Inferior parietal cortex (tissue), 1 donor: Measurements from ENCODE around the gene KAT5.
"Not testable (repeated sequence)": the region's sequence is repeated elsewhere in the genome, so short reads cannot be mapped to it uniquely, and the experiment has no call there.

Experiments
- DNase-seq: peaks from one replicate; pipeline ENCODE4 v3.0.0-alpha.2; 2016; ENCODE audit errors: extremely low spot score

KAT5 gene

DNA sequence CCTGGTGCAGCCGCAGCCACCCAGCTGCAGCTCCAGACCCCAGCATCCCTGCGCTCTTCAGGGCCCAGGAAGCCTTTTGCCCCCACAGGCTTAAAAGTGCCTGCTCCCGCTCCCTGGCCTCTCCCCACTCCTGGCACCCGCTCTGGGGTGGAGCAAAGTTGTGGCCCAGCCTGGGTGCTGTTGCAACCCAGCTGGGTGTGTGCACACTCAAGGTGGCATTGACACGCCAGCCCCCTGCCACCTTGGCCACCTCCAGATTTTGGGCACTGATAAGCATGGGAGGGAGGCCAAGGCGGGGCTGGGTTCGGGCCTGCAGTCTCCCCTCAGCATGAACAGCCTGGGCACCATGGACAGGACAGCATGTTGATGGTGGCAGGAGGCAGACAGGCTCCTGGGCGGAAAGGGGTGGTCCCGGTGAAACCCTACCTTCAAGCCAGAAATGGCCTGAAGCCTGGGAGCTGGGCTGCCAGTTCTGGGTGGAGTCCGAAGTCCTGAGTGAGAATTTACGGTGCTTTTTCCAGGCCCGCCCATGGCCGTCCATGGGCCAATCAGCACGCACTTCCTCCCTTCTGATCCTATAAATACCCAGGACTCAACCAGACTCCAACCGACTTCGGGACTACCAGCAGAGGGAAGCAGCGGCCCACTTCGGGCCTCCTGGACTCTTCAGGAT lies 32.1 kb downstream of the KAT5 start:
- no peak for DNase-seq

DNA sequence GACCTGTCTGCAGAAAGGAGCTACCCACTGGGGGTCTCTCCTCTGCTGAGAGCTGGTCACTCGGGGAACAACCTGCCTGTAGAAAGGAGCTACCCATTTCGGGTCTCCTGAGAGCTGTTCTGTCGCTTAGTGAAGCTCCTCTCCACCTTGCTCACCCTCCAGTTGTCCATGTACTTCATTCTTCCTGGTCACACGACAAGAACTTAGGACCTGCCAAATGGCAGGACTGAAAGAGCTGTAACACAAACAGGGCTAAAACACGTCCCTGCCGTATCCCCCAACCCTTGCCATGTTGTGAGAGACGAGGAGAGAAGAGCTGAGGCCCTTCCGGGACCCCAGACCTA lies 32.6 kb downstream of the KAT5 start:
- no peak for DNase-seq

DNA sequence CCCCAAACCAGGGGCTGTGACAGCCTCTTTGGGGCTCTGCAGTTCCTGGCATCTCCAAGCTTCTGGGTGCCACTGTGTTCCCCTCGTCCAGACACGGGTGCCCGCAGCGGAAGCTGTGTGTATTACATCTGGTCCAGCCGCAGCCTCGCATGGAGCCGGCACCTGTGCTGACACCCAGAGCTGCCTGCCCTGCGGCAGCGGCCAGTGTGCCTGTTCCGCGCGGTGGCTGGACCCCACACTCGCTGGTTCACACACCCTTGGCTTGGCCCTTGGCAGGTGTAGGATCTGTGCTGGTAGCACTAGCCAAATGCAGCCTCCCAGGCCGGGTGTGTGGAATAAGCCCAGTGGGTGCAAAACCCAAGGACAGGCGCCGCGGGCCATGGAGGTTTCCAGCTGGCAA lies 33.0 kb downstream of the KAT5 start:
- DNase-seq = no peak

DNA sequence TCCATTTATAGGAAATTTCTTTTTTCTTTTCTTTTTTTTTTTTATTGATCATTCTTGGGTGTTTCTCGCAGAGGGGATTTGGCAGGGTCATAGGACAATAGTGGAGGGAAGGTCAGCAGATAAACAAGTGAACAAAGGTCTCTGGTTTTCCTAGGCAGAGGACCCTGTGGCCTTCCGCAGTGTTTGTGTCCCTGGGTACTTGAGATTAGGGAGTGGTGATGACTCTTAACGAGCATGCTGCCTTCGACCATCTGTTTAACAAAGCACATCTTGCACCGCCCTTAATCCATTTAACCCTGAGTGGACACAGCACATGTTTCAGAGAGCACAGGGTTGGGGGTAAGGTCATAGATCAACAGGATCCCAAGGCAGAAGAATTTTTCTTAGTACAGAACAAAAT lies 50.1 kb downstream of the KAT5 start:
- DNase-seq = not testable (repeated sequence)

DNA sequence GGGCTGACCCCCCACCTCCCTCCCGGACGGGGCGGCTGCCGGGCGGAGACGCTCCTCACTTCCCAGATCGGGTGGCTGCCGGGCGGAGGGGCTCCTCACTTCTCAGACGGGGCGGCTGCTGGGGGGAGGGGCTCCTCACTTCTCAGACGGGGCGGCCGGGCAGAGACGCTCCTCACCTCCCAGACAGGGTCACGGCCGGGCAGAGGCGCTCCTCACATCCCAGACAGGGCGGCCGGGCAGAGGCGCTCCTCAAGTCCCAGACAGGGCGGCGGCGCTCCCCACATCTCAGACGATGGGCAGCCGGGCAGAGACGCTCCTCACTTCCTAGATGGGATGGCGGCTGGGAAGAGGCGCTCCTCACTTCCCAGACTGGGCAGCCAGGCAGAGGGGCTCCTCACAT lies 50.8 kb downstream of the KAT5 start:
- not testable (repeated sequence) for DNase-seq

DNA sequence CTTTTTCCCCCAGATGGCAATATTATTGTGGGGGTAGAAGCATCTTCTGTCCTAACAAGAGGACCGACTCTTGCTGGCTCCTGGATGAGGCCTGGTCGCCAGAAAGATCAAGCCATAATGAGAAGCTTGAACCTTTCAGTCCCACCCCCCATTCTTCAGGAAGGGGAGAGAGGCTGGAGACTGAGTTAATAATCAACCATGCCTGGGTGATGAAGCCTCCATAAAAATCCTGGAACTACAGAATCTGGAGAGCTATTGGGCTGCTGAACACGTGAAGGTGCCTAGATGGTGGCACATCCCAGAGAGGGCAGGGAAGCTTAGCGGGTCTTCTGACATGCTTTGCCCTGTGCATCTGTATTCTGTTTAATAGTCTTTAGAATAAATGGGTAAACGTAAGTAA lies 52.4 kb downstream of the KAT5 start:
- no peak for DNase-seq

DNA sequence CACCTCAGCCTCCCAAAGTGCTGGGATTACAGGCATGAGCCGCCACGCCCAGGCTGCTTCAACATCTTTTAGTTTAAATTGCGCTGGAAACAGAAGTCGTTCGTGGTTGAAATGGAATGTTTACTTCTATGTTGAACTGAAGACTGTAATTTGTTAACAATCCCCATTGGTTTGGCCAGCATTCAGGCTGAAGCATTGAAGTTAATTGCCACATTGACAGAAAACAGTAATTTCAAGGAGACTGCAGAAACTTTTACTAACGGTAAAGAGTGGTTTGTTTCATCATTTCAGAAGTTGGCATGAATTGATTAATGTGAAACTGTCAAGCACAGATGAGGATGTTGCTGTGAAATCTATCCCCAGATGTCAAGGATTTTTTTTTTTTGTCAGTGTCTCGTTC lies 54.5 kb downstream of the KAT5 start:
- DNase-seq = no peak

DNA sequence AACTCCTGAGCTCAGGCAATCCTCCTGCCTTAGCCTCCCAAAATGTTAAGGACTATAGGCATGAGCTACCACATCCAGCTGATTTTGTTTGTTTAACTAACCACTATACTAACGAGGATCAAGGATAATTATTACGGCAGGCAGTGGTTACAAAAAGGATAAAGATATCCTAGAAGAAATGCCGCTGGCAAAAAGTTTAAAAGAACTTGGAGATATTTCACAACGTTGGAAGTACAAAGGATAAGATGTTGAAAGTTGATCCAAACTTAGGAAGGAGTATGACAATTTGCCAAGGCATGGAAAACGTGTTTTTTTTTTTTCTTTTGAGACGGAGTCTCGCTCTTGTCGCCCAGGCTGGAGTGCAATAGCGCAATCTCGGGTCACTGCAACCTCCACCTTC lies 55.4 kb downstream of the KAT5 start:
- DNase-seq = no peak

DNA sequence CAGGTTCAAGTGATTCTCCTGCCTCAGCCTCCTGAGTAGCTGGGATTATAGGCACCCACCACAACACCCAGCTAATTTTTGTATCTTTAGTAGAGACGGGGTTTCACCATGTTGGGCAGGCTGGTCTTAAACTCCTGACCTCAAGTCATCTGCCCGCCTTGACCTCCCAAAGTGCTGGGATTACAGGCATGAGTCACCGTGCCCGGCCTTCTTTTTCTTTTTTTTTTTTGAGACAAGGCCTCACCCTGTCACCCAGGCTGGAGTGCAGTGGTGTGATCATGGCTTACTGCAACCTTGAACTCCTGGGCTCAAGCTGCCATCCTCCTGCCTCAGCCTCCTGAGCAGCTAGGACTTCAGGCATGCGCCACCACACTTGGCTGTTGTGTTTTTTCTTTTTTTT lies 55.8 kb downstream of the KAT5 start:
- not testable (repeated sequence) for DNase-seq
